ENCODE data around the gene MRGPRG.
"Not testable (repeated sequence)": the region's sequence is repeated elsewhere in the genome, so short reads cannot be mapped to it uniquely, and the experiment has no call there.

MRGPRG gene

DNA sequence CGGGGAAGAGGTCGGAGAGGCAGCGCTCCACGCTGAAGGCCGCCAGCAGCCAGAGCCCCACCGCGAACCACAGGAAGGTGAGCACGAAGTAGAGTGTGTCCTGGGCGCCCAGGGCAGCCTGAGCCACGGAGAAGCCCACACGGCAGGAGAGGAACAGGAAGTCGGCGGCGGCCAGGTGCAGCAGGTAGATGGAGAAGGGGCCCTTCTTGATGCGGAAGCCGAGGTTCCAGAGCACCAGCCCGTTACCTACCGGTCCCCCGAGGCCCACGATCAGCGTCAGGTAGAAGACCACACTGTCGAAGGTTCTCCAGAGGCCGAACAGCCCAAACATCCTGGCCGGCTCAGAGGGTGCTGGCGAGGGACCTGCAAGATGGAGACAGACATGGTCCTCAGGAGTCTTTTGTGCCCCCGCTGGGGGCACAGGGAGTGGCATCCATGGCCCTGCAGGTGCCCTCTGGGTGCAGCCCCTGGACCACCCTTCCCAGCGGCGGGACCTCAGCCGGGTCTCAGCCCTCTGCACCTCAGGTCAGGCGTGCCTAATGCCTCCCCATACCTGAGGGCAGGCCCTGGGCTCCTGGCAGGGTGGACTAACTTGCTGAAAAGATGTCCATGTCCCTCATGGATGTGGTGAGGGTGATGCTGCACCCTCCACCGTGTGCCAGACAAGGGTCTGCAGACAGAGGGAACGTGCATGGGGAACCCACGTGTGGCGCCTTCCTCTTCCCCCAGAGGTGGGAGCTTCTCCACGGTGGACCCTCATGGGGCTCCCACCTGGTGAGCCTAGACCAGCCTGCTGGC, at the start of gene MRGPRG:
MRGPRG (minus strand) TSS at position 331 of the 798 bp plus-strand sequence; CDS start at position 331, 0 bp downstream.
- DNase-seq (ENCODE audit: low read depth in 2 of 2): no peak

DNA sequence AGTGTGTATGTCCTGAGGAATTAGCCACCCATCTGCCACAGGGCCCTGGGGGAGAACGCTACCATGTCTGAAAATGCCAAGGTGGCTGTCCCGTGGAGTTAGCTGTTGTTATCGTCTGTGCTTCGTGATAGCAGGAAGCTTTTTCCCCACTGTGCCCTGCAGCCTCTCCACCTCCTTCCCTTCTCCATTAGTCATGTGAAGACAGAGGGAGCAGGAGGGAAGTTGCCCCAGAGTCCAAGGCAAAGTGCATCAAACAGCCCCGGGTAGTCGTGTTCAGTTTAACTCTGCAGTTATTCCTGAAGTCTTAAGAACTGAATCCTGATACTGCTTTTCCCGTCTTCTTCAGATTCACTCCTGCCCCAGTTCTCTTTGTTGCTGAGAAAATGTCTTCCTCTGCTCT, 43.9 kb upstream of the MRGPRG start:
- not testable (repeated sequence) for DNase-seq (ENCODE audit: low read depth in 2 of 2)

GRCh38 chr11:3261831-3262230, 43.2 kb upstream of the MRGPRG start:
- not testable (repeated sequence) for DNase-seq (ENCODE audit: low read depth in 2 of 2)

- not testable (repeated sequence) for DNase-seq (ENCODE audit: low read depth in 2 of 2)
Observed at GRCh38 chr11:3257509-3257908, 38.9 kb upstream of the MRGPRG start.

- DNase-seq (ENCODE audit: low read depth in 2 of 2): not testable (repeated sequence)
Observed at GRCh38 chr11:3255241-3255640, 36.6 kb upstream of the MRGPRG start.

GRCh38 chr11:3254773-3255172, 36.2 kb upstream of the MRGPRG start:
- not testable (repeated sequence) for DNase-seq (ENCODE audit: low read depth in 2 of 2)

- DNase-seq (ENCODE audit: low read depth in 2 of 2): no peak
Observed at GRCh38 chr11:3245071-3245470, 26.5 kb upstream of the MRGPRG start.

DNA sequence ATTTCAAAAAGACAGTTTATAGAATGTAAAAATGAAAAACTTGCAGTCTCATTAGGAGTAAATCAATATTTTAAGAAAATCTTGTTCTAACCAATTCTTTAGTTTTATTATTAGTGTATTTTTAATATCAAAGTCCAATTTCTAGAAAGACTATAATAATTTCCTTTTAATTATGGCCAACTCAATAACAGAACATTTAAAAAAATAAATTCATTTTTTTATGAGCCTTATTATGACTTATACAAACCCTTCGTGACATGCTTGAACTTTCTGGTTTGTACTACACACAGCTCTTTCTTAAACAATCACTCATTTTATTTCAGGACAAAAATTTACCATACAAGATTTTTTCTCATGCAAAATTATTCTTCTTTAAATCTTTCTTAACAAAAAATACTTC, 25.3 kb upstream of the MRGPRG start:
- DNase-seq (ENCODE audit: low read depth in 2 of 2): no peak

DNA sequence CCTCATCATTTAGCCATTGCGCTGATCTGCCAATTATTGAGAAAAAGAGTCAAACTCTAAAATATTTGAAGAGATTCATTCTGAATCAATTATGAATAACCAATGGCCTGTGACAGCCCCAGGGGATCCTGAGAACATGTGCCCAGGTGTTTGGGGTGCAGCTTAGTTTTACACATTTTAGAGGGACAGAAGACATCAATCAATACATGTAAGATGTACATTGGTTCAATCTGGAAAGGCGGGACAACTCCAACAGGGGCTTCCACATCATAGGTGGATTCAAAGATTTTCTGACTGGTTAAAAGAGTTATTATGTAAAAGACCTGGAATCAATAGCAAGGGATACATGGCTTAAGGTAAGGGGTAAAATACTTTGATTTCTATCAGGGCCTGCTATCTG, 18.5 kb upstream of the MRGPRG start:
- DNase-seq (ENCODE audit: low read depth in 2 of 2): no peak

- no peak for DNase-seq (ENCODE audit: low read depth in 2 of 2)
Observed at GRCh38 chr11:3234846-3235245, 16.2 kb upstream of the MRGPRG start.

DNA sequence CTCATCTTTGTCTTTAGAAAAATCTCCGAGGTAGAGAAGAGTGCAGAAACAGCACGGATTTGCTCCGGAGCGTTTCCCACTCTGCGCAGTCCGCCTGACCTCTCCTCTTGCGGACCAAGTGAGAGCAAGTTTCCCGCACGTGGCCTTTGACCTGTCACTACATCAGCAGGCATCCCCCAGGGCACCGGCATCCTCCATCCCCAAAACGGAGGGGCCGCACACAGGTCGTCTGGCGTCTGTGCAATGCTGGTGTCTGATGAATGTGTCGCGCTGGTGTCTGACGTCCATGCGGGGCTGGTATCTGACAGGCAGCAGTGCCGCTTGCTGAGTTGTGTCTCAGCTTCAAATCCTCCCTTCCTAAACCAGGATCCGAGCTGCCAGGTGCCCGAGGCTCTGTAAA, 14.3 kb upstream of the MRGPRG start:
- DNase-seq (ENCODE audit: low read depth in 2 of 2): no peak

DNA sequence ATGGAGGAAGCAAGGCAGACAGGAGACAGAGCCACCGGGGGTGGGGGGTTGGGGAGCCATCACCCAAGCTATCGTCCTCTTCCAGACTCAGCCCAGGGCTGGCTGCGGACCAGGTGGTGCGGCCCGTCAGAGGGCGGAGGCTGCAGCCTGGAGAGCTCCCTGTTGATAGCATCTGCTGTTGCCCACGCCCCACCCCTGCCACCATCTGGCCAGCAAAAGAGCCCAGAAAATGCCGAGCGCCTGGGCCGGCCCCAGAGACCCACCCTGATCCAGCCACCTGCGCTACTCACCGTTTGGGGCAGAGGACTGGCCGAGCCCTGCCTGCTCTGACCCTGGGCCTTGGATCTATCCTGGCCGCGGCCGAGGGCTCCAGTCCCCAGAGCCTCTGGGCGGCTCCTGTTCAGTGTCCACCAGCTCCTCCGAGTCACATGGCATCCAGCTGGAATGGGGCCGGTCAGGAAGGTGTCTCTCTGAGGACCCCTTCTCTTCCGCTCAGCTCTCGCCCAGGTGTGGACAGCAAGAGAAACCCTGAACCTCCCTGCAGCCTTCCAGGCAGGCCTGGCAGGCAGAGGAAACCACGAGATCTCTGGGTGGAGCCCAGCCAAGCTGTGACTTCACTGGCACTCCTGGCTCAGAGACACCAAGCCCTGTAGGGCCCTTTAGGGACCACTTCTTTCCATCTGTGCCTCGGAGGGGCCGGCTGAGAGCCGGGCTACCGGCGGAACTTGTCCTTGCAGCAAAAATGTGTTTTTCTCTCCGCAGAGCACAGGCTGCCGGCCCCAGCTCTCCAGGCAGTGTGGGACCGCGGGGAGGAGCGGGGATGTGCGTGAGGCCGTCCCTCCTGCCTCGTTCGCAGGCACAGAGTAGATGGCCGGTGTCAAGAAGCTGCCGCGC, 13.5 kb upstream of the MRGPRG start, which contains the start of gene MRGPRE:
MRGPRE (minus strand) TSS at position 567 of the 894 bp plus-strand sequence. CDS start 3,618 bp downstream, outside the sequence.
- no peak for DNase-seq (ENCODE audit: low read depth in 2 of 2)

DNA sequence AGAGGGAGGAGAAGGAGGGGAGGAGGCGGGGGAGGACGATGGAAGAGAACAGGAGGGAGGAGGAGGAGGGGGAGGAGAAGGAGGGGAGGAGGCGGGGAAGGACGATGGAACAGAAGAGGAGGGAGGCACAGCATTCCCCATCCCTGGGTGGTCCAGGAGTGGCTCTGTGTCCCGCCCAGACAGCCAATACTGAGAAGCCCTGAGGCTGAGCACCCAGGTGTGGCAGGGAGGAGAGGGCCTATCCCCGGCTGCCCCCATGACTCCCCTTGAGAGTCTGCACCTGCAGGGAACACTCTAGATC, 12.9 kb upstream of the MRGPRG start:
- DNase-seq (ENCODE audit: low read depth in 2 of 2): no peak

GRCh38 chr11:3230636-3231549, 12.3 kb upstream of the MRGPRG start:
- DNase-seq (ENCODE audit: low read depth in 2 of 2): no peak

DNA sequence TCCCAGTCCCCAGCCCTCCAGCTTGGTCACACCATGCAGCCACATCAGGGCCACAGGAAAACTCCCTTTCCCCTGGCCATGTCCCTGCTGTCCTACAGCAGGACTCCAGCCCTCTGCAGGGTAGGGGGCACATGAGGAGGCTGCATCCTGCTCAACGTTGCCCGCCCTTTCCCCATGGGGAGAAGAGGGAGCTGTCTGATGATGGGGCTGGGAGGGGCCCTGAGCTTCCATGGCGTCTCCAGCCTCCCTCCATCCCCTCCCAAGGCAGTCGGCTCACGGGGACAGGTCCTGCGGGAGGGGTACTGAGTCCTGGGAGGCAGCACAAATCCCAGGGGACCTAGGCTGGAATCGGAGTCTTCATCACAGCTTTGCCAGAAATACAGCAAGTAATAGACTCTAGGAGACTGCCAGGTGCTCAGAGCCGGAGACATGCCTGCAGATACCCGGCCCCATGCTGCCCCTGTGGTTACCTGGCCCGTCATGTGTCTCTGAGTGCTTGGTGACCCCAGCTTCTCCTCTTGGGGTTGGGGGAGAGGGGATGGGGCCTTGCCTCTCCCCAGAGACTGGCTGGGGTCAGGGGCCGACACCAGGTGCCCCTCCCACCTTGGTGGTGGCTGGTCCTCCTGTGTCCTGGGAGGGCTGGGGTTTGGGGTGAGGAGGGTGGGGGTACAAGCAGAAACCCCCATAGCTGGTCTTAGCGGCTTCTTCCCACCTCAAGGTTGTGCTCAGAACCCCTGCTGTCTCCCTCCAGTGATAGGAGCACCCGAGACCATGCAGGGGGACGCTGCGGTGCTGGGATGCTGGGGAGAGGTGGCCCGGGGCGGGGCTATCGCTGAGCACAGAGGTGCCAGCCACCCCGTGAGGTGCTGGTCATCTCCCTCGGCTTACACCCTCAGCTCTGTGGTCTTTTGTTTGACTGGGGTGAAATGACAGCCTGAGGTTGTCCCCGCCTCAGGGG, 11.3 kb upstream of the MRGPRG start:
- DNase-seq (ENCODE audit: low read depth in 2 of 2): no peak

DNA sequence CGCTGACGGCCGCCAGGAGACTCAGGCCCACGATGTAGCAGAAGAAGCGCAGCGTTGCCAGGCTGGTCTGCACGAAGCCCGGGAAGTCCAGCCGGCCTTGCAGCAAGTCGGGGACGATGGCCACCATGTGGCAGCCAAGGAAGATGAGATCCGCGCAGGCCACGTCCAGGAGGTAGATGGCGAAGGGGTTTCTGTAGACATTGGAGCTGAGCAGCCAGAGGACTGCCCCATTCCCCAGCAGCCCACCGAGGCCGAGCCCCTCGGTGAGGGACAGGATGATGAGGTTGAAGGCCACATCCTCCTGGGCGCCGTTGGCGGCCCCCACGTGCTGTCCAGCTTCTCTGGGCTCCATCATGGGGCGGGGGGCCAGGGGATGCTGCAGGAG, 9.8 kb upstream of the MRGPRG start:
- no peak for DNase-seq (ENCODE audit: low read depth in 2 of 2)

DNA sequence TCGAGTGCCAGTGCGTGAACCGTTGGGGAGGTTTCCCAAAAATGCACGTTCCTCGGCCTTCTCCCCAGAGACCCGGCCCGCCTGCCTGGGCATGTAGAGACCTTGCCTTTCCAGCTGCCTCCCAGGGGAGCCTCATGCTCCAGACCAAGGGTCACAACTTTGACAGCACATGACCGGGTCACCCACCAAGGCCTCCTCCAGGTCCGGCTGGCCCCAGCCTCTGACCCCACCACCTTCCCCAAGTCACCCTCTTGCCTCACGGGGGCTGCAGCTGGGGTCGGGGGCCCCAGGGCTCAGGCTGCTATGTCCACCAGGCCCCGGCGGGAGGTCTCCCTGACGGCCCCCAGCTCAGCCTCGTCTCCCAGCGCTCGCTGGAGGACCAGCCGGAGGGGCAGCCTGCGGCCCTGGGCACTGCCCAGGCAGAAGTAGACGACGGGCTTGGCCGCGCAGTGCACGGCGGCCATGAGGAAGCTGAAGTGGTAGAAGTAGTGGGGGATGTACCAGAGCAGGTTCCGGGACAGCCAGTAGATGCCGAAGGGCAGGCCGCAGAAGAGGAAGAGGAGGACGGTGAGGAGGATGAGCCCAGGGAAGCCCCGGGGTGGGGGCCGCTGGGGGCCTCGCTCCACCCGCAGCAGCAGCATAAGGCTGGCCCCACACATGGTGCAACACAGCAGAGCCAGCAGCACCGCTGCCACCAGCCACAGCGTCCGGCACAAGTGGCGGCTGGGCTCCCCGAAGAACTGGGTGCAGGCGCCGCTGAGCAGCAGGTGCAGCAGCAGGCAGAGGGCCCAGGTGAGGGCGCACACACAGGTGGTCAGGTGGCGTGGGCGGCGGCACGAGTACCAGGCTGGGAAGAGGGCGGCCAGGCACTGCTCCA, 9.2 kb upstream of the MRGPRG start:
- no peak for DNase-seq (ENCODE audit: low read depth in 2 of 2)

- no peak for DNase-seq (ENCODE audit: low read depth in 2 of 2)
Observed at GRCh38 chr11:3226846-3227567, 8.4 kb upstream of the MRGPRG start.
